Epithelial cell of esophagus (primary cell): ENCODE measurements around the gene FGF7.

Experiments
- DNase-seq: peaks from one replicate; pipeline ENCODE4 v3.0.0; 2010; ENCODE audit warnings: low read depth
- H3K4me3 ChIP-seq: 2 replicates; pipeline ENCODE4 v1.5.1; 2011; ENCODE audit warnings: mild to moderate bottlenecking, low read length, control low read depth
- CTCF ChIP-seq: IDR thresholded peaks from 2 replicates; pipeline ENCODE4 v1.5.1; 2011; ENCODE audit warnings: low read depth, mild to moderate bottlenecking, low read length, control low read depth, inconsistent platforms; ENCODE audit not compliant: insufficient read depth; ENCODE audit errors: missing control alignments

Gene FGF7

GRCh38 chr15:49423901-49424550 lies 984 bp downstream of the FGF7 start:
- no peak for DNase-seq
- H3K4me3 ChIP-seq, result no peak overlapping the region
- TF ChIP-seq CTCF, result no peak

- TF ChIP-seq CTCF, result no peak
- H3K4me3 ChIP-seq, result no peak overlapping the region
- no peak for DNase-seq
Measured at GRCh38 chr15:49424954-49425353, 1.9 kb downstream of the FGF7 start.

GRCh38 chr15:49427372-49427771 lies 4.3 kb downstream of the FGF7 start:
- DNase-seq, result no peak
- TF ChIP-seq CTCF, result no peak
- no peak overlapping the region for H3K4me3 ChIP-seq

- no peak for TF ChIP-seq CTCF
- H3K4me3 ChIP-seq, result no peak overlapping the region
- no peak for DNase-seq
Measured at GRCh38 chr15:49428409-49429095, 5.5 kb downstream of the FGF7 start.

GRCh38 chr15:49430046-49430445 lies 7.0 kb downstream of the FGF7 start:
- no peak for TF ChIP-seq CTCF
- no peak for DNase-seq
- no peak overlapping the region for H3K4me3 ChIP-seq

GRCh38 chr15:49435174-49435573 lies 12.1 kb downstream of the FGF7 start:
- no peak overlapping the region for H3K4me3 ChIP-seq
- DNase-seq, result no peak
- TF ChIP-seq CTCF, result no peak

- no peak overlapping the region for H3K4me3 ChIP-seq
- DNase-seq, result no peak
- TF ChIP-seq CTCF, result no peak
Measured at GRCh38 chr15:49436751-49437150, 13.7 kb downstream of the FGF7 start.
